Measurements from ENCODE around the gene CCR5. TPM values are rescaled to one million over a fixed set of nuclear protein-coding genes. Genes with fewer than 3 reads are reported as not detected.
"Not testable (repeated sequence)": the region's sequence is repeated elsewhere in the genome, so short reads cannot be mapped to it uniquely, and the experiment has no call there.

CCR5 gene
- polyA plus RNA-seq, 3 donors, result 1.2 to 3.6 (median 3.1) TPM

DNA sequence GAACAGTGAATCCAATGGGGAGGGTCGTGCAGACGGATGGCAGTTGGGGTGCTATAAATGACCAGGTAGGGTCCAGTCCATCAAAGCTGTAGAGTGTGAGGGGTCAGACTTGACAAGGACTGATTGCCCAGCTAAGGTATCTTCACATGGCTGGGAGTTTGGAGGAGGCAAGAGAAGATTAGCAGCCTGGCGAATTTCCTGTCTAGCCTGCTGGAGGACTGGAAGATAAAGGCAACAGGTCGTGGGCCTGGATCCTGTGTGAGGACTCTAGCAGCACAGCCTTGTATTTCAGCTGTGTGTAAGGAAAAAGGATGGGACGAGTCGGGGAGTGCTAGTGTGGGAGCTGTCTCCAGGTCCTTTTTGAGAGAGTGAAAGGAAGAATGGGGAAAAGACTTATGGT lies 18.6 kb downstream of the CCR5 start:
- Mint-ChIP-seq H3K36me3 (no peaks in the 10 kb centered on the region), H3K27me3 (ENCODE audit: low read depth in 3 of 3) (peaks cover 0 to 4% (median 0%) of the 10 kb centered on the region in 3 donors), H3K27ac (no peak overlapping the region), H3K9me3 (peaks cover 0 to 2% (median 0%) of the 10 kb centered on the region in 7 donors), H3K4me3 (no peak overlapping the region), H3K4me1 (peaks cover 27% of the 10 kb centered on the region)
- no peak overlapping the region for H3K9ac ChIP-seq (ENCODE audit: insufficient read depth, low read length, poor library complexity, severe bottlenecking)
- DNase-seq, result no peak
- H3K27ac ChIP-seq (ENCODE audit: low read depth in 1 of 2, low read length in 2 of 2), result no peak overlapping the region
- intact Hi-C loops (cut with micrococcal nuclease), result no loop called here
- H3K4me2 ChIP-seq (replicated peaks; ENCODE audit: extremely low read depth, low read length, poor library complexity, severe bottlenecking), result no peak overlapping the region
- H3K36me3 ChIP-seq (replicated peaks in 1 of 2; ENCODE audit: control insufficient read depth in 1 of 2, insufficient read depth in 2 of 2, low read length in 2 of 2), result no peaks in the 10 kb centered on the region
- H3K4me1 ChIP-seq (ENCODE audit: control insufficient read depth in 1 of 2, insufficient read depth in 2 of 2, low read length in 2 of 2), result peaks cover 20 to 24% of the 10 kb centered on the region in 2 donors
- no peaks in the 10 kb centered on the region for H4K20me1 ChIP-seq (ENCODE audit: insufficient read depth, low read length)
- 97% methylated on average over 6 of the region's 6 CpGs for WGBS (ENCODE audit: insufficient coverage)
- no peak overlapping the region for H2AFZ ChIP-seq (ENCODE audit: insufficient read depth, low read depth, low read length, poor library complexity, severe bottlenecking)
- peaks cover 0 to 9% of the 10 kb centered on the region in 2 donors for H3K9me3 ChIP-seq (replicated peaks in 1 of 2; ENCODE audit: control insufficient read depth in 1 of 2, insufficient read depth in 1 of 2, low read length in 2 of 2)
- TF ChIP-seq, protein P1, sequence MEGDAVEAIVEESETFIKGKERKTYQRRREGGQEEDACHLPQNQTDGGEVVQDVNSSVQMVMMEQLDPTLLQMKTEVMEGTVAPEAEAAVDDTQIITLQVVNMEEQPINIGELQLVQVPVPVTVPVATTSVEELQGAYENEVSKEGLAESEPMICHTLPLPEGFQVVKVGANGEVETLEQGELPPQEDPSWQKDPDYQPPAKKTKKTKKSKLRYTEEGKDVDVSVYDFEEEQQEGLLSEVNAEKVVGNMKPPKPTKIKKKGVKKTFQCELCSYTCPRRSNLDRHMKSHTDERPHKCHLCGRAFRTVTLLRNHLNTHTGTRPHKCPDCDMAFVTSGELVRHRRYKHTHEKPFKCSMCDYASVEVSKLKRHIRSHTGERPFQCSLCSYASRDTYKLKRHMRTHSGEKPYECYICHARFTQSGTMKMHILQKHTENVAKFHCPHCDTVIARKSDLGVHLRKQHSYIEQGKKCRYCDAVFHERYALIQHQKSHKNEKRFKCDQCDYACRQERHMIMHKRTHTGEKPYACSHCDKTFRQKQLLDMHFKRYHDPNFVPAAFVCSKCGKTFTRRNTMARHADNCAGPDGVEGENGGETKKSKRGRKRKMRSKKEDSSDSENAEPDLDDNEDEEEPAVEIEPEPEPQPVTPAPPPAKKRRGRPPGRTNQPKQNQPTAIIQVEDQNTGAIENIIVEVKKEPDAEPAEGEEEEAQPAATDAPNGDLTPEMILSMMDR (IDR thresholded peaks at IDR 0.05), result no peak
- no peak overlapping the region for H3K4me3 ChIP-seq (replicated peaks in 1 of 3; ENCODE audit: low read depth in 2 of 3, low read length in 3 of 3)
- H3K79me2 ChIP-seq (ENCODE audit: insufficient read depth, low read length), result no peaks in the 10 kb centered on the region
- H3K27me3 ChIP-seq (ENCODE audit: control insufficient read depth in 2 of 2, insufficient read depth in 2 of 2, low read length in 2 of 2), result no peaks in the 10 kb centered on the region

DNA sequence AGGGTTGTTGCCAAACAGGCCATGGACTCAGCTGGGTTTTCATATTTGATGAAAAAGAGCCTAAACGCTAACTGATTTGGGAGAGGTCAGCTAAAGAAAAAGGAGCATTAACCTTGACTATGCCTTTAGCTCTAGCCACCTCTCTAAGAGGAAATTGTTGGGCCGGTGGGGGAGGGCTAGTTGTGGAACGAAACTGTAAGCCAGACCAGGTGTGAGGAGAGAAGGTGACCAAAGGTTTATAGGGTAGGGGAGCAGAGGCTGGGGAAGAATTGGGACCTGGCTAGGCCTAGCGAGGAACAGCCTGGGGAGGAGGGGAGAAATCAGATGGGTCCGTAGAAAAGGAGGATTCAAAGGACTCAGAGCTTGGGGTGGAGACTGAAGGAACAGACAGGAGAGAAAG lies 20.8 kb downstream of the CCR5 start:
- H3K4me2 ChIP-seq (replicated peaks; ENCODE audit: extremely low read depth, low read length, poor library complexity, severe bottlenecking); H3K27ac ChIP-seq (ENCODE audit: low read depth in 1 of 2, low read length in 2 of 2); DNase-seq; H2AFZ ChIP-seq (ENCODE audit: insufficient read depth, low read depth, low read length, poor library complexity, severe bottlenecking); H3K4me3 ChIP-seq (replicated peaks in 1 of 3; ENCODE audit: low read depth in 2 of 3, low read length in 3 of 3); H3K79me2 ChIP-seq (ENCODE audit: insufficient read depth, low read length); H3K36me3 Mint-ChIP-seq; H3K36me3 ChIP-seq (replicated peaks in 1 of 2; ENCODE audit: control insufficient read depth in 1 of 2, insufficient read depth in 2 of 2, low read length in 2 of 2); H3K27ac Mint-ChIP-seq; H3K27me3 ChIP-seq (ENCODE audit: control insufficient read depth in 2 of 2, insufficient read depth in 2 of 2, low read length in 2 of 2); H3K27me3 Mint-ChIP-seq (ENCODE audit: low read depth in 3 of 3); H3K9me3 ChIP-seq (replicated peaks in 1 of 2; ENCODE audit: control insufficient read depth in 1 of 2, insufficient read depth in 1 of 2, low read length in 2 of 2); H3K4me3 Mint-ChIP-seq; intact Hi-C loops (cut with micrococcal nuclease); H4K20me1 ChIP-seq (ENCODE audit: insufficient read depth, low read length); H3K9ac ChIP-seq (ENCODE audit: insufficient read depth, low read length, poor library complexity, severe bottlenecking); H3K9me3 Mint-ChIP-seq: not testable (repeated sequence)
- H3K4me1 Mint-ChIP-seq, result peaks cover 42% of the 10 kb centered on the region
- H3K4me1 ChIP-seq (ENCODE audit: control insufficient read depth in 1 of 2, insufficient read depth in 2 of 2, low read length in 2 of 2), result peaks cover 31 to 39% of the 10 kb centered on the region in 2 donors
- 97% methylated on average over 4 of the region's 5 CpGs for WGBS (ENCODE audit: insufficient coverage)

All from CD14-positive monocyte (primary cell).